Spleen (tissue), 7 donors: ENCODE measurements around the gene ITPR1.

ENCODE experiments used
- CTCF ChIP-seq, 11 experiments: fragments of 200-600 bp in 7 of 11; fragments of 450-650 bp in 4 of 11; sonication (generic) in 4 of 11; IDR thresholded peaks in 8 of 11; conservative IDR thresholded peaks in 3 of 11; 1 replicate in 7 of 11; 2 replicates in 4 of 11; pipeline versions ENCODE4 v1.4.0 to v1.8.0; 2016 to 2021; ENCODE audit warnings: antibody characterized with exemption in 11 of 11, inconsistent platforms in 4 of 11, mild to moderate bottlenecking in 1 of 11
- POLR2A ChIP-seq, 3 donors: fragments of 450-650 bp; IDR thresholded peaks; one replicate each; pipeline ENCODE4 v1.5.1; 2017; ENCODE audit warnings: antibody characterized with exemption in 3 of 3, mild to moderate bottlenecking in 1 of 3
- donor health status: DM: no; HTN: no; CAD: no; lungs with moderate emphysema.
- donor health status: DM: no; HTN: no; CAD: no.
- donor health status: DM: no; HTN: no; CAD: no.

- TF ChIP-seq CTCF (IDR thresholded peaks at IDR 0.05 in 8 of 11, conservative IDR thresholded peaks at IDR 0.05 in 3 of 11): no peak
- no peak for TF ChIP-seq POLR2A (IDR thresholded peaks at IDR 0.05)
Measured at GRCh38 chr3:4688411-4688810, 195.3 kb downstream of the ITPR1 start.
